ENCODE data around the gene HSD17B11. TPM values are rescaled to one million over a fixed set of nuclear protein-coding genes. Genes with fewer than 3 reads are reported as not detected.
"Not testable (repeated sequence)": the region's sequence is repeated elsewhere in the genome, so short reads cannot be mapped to it uniquely, and the experiment has no call there.

The HSD17B11 gene
- polyA plus RNA-seq, 2 of the 4 experiments (the other 2 are of a cell fraction), result 51.5 to 113 TPM

DNA sequence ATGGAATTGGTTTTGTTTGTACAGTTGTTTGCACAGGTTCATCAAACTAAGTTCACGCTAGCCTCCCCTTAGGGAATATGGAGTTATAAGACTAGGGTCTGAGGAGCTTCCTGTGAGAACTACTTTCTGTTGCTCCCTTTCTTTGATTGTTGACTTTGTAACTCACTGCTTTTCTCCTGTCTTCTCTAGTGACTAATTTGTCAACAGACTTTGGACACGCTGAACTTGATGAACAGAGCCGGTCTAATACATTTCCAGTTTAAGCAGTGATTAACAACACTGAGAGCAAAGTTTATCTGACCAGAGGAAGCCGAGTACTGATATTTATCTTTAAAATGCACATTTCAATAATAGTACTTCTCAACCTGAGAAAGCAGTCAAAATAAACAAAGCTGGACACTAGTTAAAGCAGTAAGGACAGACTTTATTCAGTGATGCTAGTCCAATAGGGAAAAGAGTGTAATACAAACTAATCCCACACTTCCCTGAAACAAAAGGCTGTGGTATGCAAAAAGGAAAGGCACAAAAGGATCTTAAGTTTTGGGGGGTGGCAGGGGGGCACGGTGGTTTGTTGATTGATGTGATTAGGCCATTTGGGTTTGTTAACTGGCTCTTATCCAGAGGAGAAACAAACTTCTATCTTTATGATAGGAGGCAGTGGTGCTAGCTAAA, 28.7 kb upstream of the HSD17B11 start (continued):
- TF ChIP-seq, protein P1, sequence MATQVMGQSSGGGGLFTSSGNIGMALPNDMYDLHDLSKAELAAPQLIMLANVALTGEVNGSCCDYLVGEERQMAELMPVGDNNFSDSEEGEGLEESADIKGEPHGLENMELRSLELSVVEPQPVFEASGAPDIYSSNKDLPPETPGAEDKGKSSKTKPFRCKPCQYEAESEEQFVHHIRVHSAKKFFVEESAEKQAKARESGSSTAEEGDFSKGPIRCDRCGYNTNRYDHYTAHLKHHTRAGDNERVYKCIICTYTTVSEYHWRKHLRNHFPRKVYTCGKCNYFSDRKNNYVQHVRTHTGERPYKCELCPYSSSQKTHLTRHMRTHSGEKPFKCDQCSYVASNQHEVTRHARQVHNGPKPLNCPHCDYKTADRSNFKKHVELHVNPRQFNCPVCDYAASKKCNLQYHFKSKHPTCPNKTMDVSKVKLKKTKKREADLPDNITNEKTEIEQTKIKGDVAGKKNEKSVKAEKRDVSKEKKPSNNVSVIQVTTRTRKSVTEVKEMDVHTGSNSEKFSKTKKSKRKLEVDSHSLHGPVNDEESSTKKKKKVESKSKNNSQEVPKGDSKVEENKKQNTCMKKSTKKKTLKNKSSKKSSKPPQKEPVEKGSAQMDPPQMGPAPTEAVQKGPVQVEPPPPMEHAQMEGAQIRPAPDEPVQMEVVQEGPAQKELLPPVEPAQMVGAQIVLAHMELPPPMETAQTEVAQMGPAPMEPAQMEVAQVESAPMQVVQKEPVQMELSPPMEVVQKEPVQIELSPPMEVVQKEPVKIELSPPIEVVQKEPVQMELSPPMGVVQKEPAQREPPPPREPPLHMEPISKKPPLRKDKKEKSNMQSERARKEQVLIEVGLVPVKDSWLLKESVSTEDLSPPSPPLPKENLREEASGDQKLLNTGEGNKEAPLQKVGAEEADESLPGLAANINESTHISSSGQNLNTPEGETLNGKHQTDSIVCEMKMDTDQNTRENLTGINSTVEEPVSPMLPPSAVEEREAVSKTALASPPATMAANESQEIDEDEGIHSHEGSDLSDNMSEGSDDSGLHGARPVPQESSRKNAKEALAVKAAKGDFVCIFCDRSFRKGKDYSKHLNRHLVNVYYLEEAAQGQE (IDR thresholded peaks at IDR 0.05), result no peak
- TF ChIP-seq NPAS2 (CRISPR knock-in tag; IDR thresholded peaks at IDR 0.05; ENCODE audit: borderline replicate concordance) (no peak), FOSL2 (IDR thresholded peaks at IDR 0.05) (no peak), FOSL2 (CRISPR knock-in tag; IDR thresholded peaks at IDR 0.05) (peak; percentile 37; the same call in 1 of the 2 replicates)

DNA sequence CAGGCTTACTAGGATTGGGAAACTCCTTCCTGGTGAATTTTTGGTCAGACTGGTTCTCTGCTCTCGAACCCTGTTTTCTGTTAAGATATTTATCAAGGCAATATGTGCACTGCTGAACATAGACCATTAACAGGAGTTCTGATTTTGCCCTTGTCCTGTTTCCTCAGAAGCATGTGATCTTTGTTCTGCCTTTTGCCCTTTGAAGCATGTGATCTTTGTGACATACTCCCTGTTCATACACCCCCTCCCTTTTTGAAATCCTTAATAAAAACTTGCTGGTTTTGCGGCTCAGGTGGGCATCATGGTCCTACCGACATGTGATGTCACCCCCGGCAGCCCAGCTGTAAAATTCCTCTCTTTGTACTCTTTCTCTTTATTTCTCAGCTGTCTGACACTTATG, 27.4 kb upstream of the HSD17B11 start:
- POLR2A ChIA-PET, result interaction anchor here (0.6 kb wide), 1 partner anchor 24 kb away, joined by 3 read pairs; no protein-coding TSS in a partner anchor
- CTCF ChIA-PET; DNase-seq (ENCODE audit: low read depth in 1 of 2, low spot score in 1 of 2): not testable (repeated sequence)

DNA sequence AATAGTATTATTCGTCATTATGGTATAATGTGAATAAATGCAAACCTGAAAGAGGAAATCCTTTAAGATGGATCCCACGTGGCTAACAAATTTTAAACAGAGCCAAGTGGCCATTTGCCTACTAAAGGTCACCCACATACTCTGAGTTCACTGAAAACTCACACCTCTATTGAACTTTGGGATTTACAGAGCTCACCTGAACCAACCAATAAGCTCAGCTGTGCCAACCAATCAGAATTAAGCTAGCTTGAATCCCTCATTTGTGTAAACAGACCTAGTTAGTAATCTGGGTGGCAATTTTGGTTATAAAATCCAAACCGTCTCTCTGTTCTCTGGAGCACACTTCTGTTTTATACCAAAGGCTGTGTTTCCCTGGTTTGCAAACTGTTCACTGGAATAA, 26.0 kb upstream of the HSD17B11 start:
- no peaks in the 10 kb centered on the region for H3K9me3 ChIP-seq
- 54% methylated on average over 3 of the region's 3 CpGs for WGBS (ENCODE audit: missing lambda C conversion rate)
- POLR2A ChIA-PET, result no interaction called here

More for the DNA sequence above, 27.4 kb upstream of the HSD17B11 start:
- not testable (repeated sequence) for ATAC-seq, FAIRE-seq, H3K4me2 ChIP-seq, H3K4me3 ChIP-seq, H3K9me3 ChIP-seq
- H3K27ac ChIP-seq, result peak overlapping the region in 1 of 2 experiments; percentile 41; a peak in 1 of 6 replicates
- peaks cover 30% of the 10 kb centered on the region; the same call in 2 of the 3 replicates for H3K4me1 ChIP-seq
- WGBS (ENCODE audit: missing lambda C conversion rate), result 94% methylated on average over 4 of the region's 4 CpGs

More for the DNA sequence above, 26.0 kb upstream of the HSD17B11 start:
- peaks cover 30% of the 10 kb centered on the region; the same call in 2 of the 3 replicates for H3K4me1 ChIP-seq
- H3K27ac ChIP-seq, result no peak overlapping the region; a peak in 1 of 6 replicates
- H3K4me2 ChIP-seq, result no peak overlapping the region
- no peak for DNase-seq (ENCODE audit: low read depth in 1 of 2, low spot score in 1 of 2)
- CTCF ChIA-PET, result interaction anchor here (1.0 kb wide), 1 partner anchor 41 kb away, joined by 3 read pairs; no protein-coding TSS in a partner anchor
- FAIRE-seq, result no peak
- no peak overlapping the region for H3K4me3 ChIP-seq
- ATAC-seq, result no peak
- TF ChIP-seq FOXS1 (CRISPR knock-in tag; IDR thresholded peaks at IDR 0.05) (no peak), ZFP36 (IDR thresholded peaks at IDR 0.05; ENCODE audit: borderline replicate concordance, partially characterized antibody) (no peak), RCOR1 (IDR thresholded peaks at IDR 0.05; ENCODE audit: low read depth, low read length) (no peak), GATA3 (IDR thresholded peaks at IDR 0.05; ENCODE audit: borderline replicate concordance) (no peak), CHD2 (IDR thresholded peaks at IDR 0.05; ENCODE audit: low read length, partially characterized antibody) (no peak), FOSL2 (IDR thresholded peaks at IDR 0.05) (no peak), FOSL2 (CRISPR knock-in tag; IDR thresholded peaks at IDR 0.05) (no peak), JUN (IDR thresholded peaks at IDR 0.05) (no peak), FOSB (CRISPR knock-in tag; IDR thresholded peaks at IDR 0.05) (no peak), ZNF302 (CRISPR knock-in tag; IDR thresholded peaks at IDR 0.05) (no peak), CBX2 (IDR thresholded peaks at IDR 0.05; ENCODE audit: borderline replicate concordance, low read depth) (no peak), HDAC2 (IDR thresholded peaks at IDR 0.05) (no peak), SMC3 (IDR thresholded peaks at IDR 0.05) (no peak), PHF8 (IDR thresholded peaks at IDR 0.05; ENCODE audit: borderline replicate concordance, low read depth) (no peak), CBX8 (IDR thresholded peaks at IDR 0.05) (no peak), MYC (IDR thresholded peaks at IDR 0.05; ENCODE audit: borderline replicate concordance, low read length) (no peak), NFE2L2 (conservative IDR thresholded peaks at IDR 0.05; ENCODE audit: low read length) (no peak)
- TF ChIP-seq, protein P2, sequence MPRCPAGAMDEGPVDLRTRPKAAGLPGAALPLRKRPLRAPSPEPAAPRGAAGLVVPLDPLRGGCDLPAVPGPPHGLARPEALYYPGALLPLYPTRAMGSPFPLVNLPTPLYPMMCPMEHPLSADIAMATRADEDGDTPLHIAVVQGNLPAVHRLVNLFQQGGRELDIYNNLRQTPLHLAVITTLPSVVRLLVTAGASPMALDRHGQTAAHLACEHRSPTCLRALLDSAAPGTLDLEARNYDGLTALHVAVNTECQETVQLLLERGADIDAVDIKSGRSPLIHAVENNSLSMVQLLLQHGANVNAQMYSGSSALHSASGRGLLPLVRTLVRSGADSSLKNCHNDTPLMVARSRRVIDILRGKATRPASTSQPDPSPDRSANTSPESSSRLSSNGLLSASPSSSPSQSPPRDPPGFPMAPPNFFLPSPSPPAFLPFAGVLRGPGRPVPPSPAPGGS (IDR thresholded peaks at IDR 0.05), result no peak
- TF ChIP-seq, protein P3, sequence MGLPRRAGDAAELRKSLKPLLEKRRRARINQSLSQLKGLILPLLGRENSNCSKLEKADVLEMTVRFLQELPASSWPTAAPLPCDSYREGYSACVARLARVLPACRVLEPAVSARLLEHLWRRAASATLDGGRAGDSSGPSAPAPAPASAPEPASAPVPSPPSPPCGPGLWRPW (IDR thresholded peaks at IDR 0.05), result no peak
- TF ChIP-seq, protein P4, sequence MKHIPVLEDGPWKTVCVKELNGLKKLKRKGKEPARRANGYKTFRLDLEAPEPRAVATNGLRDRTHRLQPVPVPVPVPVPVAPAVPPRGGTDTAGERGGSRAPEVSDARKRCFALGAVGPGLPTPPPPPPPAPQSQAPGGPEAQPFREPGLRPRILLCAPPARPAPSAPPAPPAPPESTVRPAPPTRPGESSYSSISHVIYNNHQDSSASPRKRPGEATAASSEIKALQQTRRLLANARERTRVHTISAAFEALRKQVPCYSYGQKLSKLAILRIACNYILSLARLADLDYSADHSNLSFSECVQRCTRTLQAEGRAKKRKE (CRISPR knock-in tag; IDR thresholded peaks at IDR 0.05; ENCODE audit: low read depth), result no peak
